KMS-11 (cell line): ENCODE data around the gene SREBF2.

ENCODE experiments used
- H2AFZ ChIP-seq: fragments of 200-600 bp; sonication (generic); 2 replicates; pipeline ENCODE4 v1.6.1; 2016; ENCODE audit warnings: antibody characterized with exemption, mixed run types, low read depth
- H3K27ac ChIP-seq: fragments of 200-600 bp; sonication (generic); 2 replicates; pipeline ENCODE4 v1.6.1; 2016; ENCODE audit warnings: mild to moderate bottlenecking, mixed run types
- H3K27me3 ChIP-seq: fragments of 200-600 bp; sonication (generic); 2 replicates; pipeline ENCODE4 v1.6.1; 2017; ENCODE audit warnings: mild to moderate bottlenecking, low read depth, mixed run types, moderate library complexity; ENCODE audit not compliant: insufficient read depth
- H3K36me3 ChIP-seq: fragments of 200-600 bp; sonication (generic); 2 replicates; pipeline ENCODE4 v1.6.1; 2017; ENCODE audit warnings: mild to moderate bottlenecking, mixed run types; ENCODE audit not compliant: insufficient read depth
- H3K4me1 ChIP-seq: fragments of 200-600 bp; sonication (generic); 2 replicates; pipeline ENCODE4 v1.6.1; 2016; ENCODE audit warnings: mild to moderate bottlenecking, low read depth, mixed run types; ENCODE audit not compliant: poor library complexity, severe bottlenecking
- H3K4me2 ChIP-seq: fragments of 200-600 bp; sonication (generic); 2 replicates; pipeline ENCODE4 v1.7.0; 2016; ENCODE audit warnings: mild to moderate bottlenecking, mixed run types
- H3K4me3 ChIP-seq: fragments of 200-600 bp; sonication (generic); IDR thresholded peaks from 2 replicates; pipeline ENCODE4 v1.6.1; 2017; ENCODE audit warnings: low read depth, low read length, mixed read lengths; ENCODE audit not compliant: insufficient read depth
- H3K79me2 ChIP-seq: fragments of 200-600 bp; sonication (generic); 2 replicates; pipeline ENCODE4 v1.6.1; 2016; ENCODE audit warnings: low read depth, mixed run types; ENCODE audit not compliant: insufficient read depth
- H3K9ac ChIP-seq: fragments of 200-600 bp; sonication (generic); 2 replicates; pipeline ENCODE4 v1.6.1; 2016; ENCODE audit warnings: mild to moderate bottlenecking, mixed run types
- H4K20me1 ChIP-seq: fragments of 200-600 bp; sonication (generic); 2 replicates; pipeline ENCODE4 v1.6.1; 2016; ENCODE audit warnings: mild to moderate bottlenecking, mixed run types; ENCODE audit not compliant: insufficient read depth
- CTCF ChIP-seq: fragments of 200-600 bp; sonication (generic); conservative IDR thresholded peaks from 2 replicates; pipeline ENCODE4 v1.6.1; 2017; ENCODE audit warnings: low read depth, mild to moderate bottlenecking, antibody characterized with exemption, low read length, moderate library complexity, mixed read lengths

Gene SREBF2

GRCh38 chr22:41913040-41913719 lies 80.3 kb downstream of the SREBF2 start:
- TF ChIP-seq CTCF: no peak
- Histone ChIP-seq H3K4me1 (peaks cover 7% of the 10 kb centered on the region), H3K9ac (no peak overlapping the region), H3K27ac (no peak overlapping the region), H3K4me2 (no peak overlapping the region), H3K79me2 (no peaks in the 10 kb centered on the region), H3K27me3 (peaks cover 30% of the 10 kb centered on the region), H4K20me1 (no peaks in the 10 kb centered on the region), H3K36me3 (no peaks in the 10 kb centered on the region), H2AFZ (no peak overlapping the region), H3K4me3 (no peak overlapping the region)

GRCh38 chr22:41913842-41914534 lies 81.1 kb downstream of the SREBF2 start:
- H3K9ac ChIP-seq: no peak overlapping the region
- H3K4me2 ChIP-seq: no peak overlapping the region
- TF ChIP-seq CTCF: no peak

GRCh38 chr22:41914611-41915034 lies 81.7 kb downstream of the SREBF2 start:
- H3K4me3 ChIP-seq: no peak overlapping the region
- H3K4me2 ChIP-seq: no peak overlapping the region
- no peak overlapping the region for H3K27ac ChIP-seq
- no peaks in the 10 kb centered on the region for H4K20me1 ChIP-seq
- no peak for TF ChIP-seq CTCF
- H3K9ac ChIP-seq: no peak overlapping the region
- no peaks in the 10 kb centered on the region for H3K36me3 ChIP-seq
- H2AFZ ChIP-seq: no peak overlapping the region
- no peaks in the 10 kb centered on the region for H3K79me2 ChIP-seq
- no peaks in the 10 kb centered on the region for H3K4me1 ChIP-seq
- peaks cover 30% of the 10 kb centered on the region for H3K27me3 ChIP-seq

More at GRCh38 chr22:41913842-41914534, 81.1 kb downstream of the SREBF2 start:
- Histone ChIP-seq H4K20me1 (no peaks in the 10 kb centered on the region), H3K27me3 (peaks cover 30% of the 10 kb centered on the region), H3K27ac (no peak overlapping the region), H3K4me3 (no peak overlapping the region), H3K4me1 (no peaks in the 10 kb centered on the region), H3K79me2 (no peaks in the 10 kb centered on the region), H3K36me3 (no peaks in the 10 kb centered on the region), H2AFZ (no peak overlapping the region)

GRCh38 chr22:41915035-41915785 lies 82.3 kb downstream of the SREBF2 start, which contains the start of gene SHISA8:
SHISA8 (minus strand) TSS chr22:41915074; CDS start chr22:41914667, 407 bp downstream.
- H3K4me2 ChIP-seq: no peak within 1 kb of the TSS
- H3K4me1 ChIP-seq: no peaks in the 10 kb centered on the region
- H2AFZ ChIP-seq: no peak within 1 kb of the TSS
- no peak within 1 kb of the TSS for H3K27ac ChIP-seq
- H3K79me2 ChIP-seq: no peaks in the 10 kb centered on the region
- no peak for TF ChIP-seq CTCF
- H3K4me3 ChIP-seq: no peak within 1 kb of the TSS
- no peaks in the 10 kb centered on the region for H3K36me3 ChIP-seq
- H3K9ac ChIP-seq: no peak within 1 kb of the TSS
- no peaks in the 10 kb centered on the region for H4K20me1 ChIP-seq
- H3K27me3 ChIP-seq: peaks cover 30% of the 10 kb centered on the region
